GM12892 (cell line): ENCODE measurements around the gene CACNA1C.

Experiments
- POLR2A ChIP-seq: IDR thresholded peaks from 2 replicates; pipeline ENCODE4 v1.6.1; 2011; ENCODE audit warnings: low read depth, low read length, control low read depth
- POLR2AphosphoS5 ChIP-seq: IDR thresholded peaks from 2 replicates; pipeline ENCODE4 v1.6.1; 2011; ENCODE audit warnings: low read depth, low read length, control low read depth
- TAF1 ChIP-seq: IDR thresholded peaks from 2 replicates; pipeline ENCODE4 v1.6.1; 2011; ENCODE audit warnings: low read depth, mild to moderate bottlenecking, control low read depth, low read length, borderline replicate concordance

- no peak for TF ChIP-seq POLR2A
- TF ChIP-seq POLR2AphosphoS5: no peak
- TF ChIP-seq TAF1: no peak
Measured at GRCh38 chr12:2084553-2085296, 31.9 kb downstream of the CACNA1C start.
